Loucy (cell line): ENCODE results near the gene UBE2L3.

ENCODE experiments used
- H2AFZ ChIP-seq: fragments of 200-600 bp; sonication (generic); 2 replicates; pipeline ENCODE4 v1.6.0; 2016; ENCODE audit warnings: antibody characterized with exemption, mild to moderate bottlenecking, low read length, moderate library complexity
- H3F3A ChIP-seq: fragments of 200-600 bp; 2 replicates; pipeline ENCODE4 v1.6.0; 2016; ENCODE audit warnings: antibody characterized with exemption, low read depth, mild to moderate bottlenecking
- H3K27me3 ChIP-seq: fragments of 200-600 bp; sonication (generic); 2 replicates; pipeline ENCODE4 v1.6.1; 2014; ENCODE audit warnings: low read length, mild to moderate bottlenecking; ENCODE audit not compliant: insufficient read depth, poor library complexity, severe bottlenecking
- H3K36me3 ChIP-seq: fragments of 200-600 bp; sonication (generic); 2 replicates; pipeline ENCODE4 v1.6.1; 2016; ENCODE audit warnings: low read length; ENCODE audit not compliant: insufficient read depth
- H3K4me1 ChIP-seq: fragments of 200-600 bp; sonication (generic); 2 replicates; pipeline ENCODE4 v1.5.1; 2014; ENCODE audit warnings: low read length, mild to moderate bottlenecking; ENCODE audit not compliant: insufficient read depth, poor library complexity, severe bottlenecking
- H3K4me2 ChIP-seq: fragments of 200-600 bp; sonication (generic); 2 replicates; pipeline ENCODE4 v1.6.0; 2014; ENCODE audit warnings: antibody characterized with exemption, low read length, low read depth, mild to moderate bottlenecking; ENCODE audit not compliant: poor library complexity, severe bottlenecking
- H3K4me3 ChIP-seq: fragments of 200-600 bp; sonication (generic); 2 replicates; pipeline ENCODE4 v1.5.1; 2014; ENCODE audit warnings: low read length, mild to moderate bottlenecking, mixed read lengths; ENCODE audit not compliant: poor library complexity, severe bottlenecking
- H3K79me2 ChIP-seq: fragments of 200-600 bp; sonication (generic); 2 replicates; pipeline ENCODE4 v1.6.1; 2014; ENCODE audit warnings: low read length; ENCODE audit not compliant: insufficient read depth
- H3K9ac ChIP-seq: fragments of 200-600 bp; sonication (generic); 2 replicates; pipeline ENCODE4 v1.6.0; 2014; ENCODE audit warnings: mild to moderate bottlenecking, low read depth, low read length, moderate library complexity; ENCODE audit not compliant: poor library complexity, severe bottlenecking
- H3K9me2 ChIP-seq: fragments of 200-600 bp; sonication (generic); replicated peaks from 2 replicates; pipeline ENCODE4 v1.6.1; 2016; ENCODE audit warnings: low read depth, low read length, mixed read lengths
- H3K9me3 ChIP-seq: fragments of 200-600 bp; sonication (generic); 2 replicates; pipeline ENCODE4 v1.6.1; 2014; ENCODE audit warnings: mild to moderate bottlenecking, antibody characterized with exemption, low read length, low read depth; ENCODE audit not compliant: insufficient read depth
- H4K20me1 ChIP-seq: fragments of 200-600 bp; sonication (generic); 2 replicates; pipeline ENCODE4 v1.6.0; 2014; ENCODE audit warnings: antibody characterized with exemption, low read length, mild to moderate bottlenecking; ENCODE audit not compliant: insufficient read depth, poor library complexity, severe bottlenecking
- CTCF ChIP-seq: fragments of 200-600 bp; sonication (generic); conservative IDR thresholded peaks from 2 replicates; pipeline ENCODE4 v1.5.1; 2014; ENCODE audit warnings: mild to moderate bottlenecking, antibody characterized with exemption, low read length
- EZH2phosphoT487 ChIP-seq: fragments of 200-600 bp; IDR thresholded peaks from 2 replicates; pipeline ENCODE4 v1.6.1; 2018; ENCODE audit warnings: antibody characterized with exemption, mild to moderate bottlenecking, moderate library complexity, borderline replicate concordance

The UBE2L3 gene

GRCh38 chr22:21598302-21598701 lies 30.8 kb downstream of the UBE2L3 start:
- Histone ChIP-seq H2AFZ (no peak overlapping the region), H3K4me1 (no peaks in the 10 kb centered on the region), H3K4me2 (no peak overlapping the region), H3K9me2 (no peaks in the 10 kb centered on the region), H4K20me1 (peaks cover 81% of the 10 kb centered on the region), H3K79me2 (peaks cover 98% of the 10 kb centered on the region), H3K9me3 (no peaks in the 10 kb centered on the region), H3K4me3 (no peak overlapping the region), H3K36me3 (peaks cover 63% of the 10 kb centered on the region; the same call in 1 of the 2 replicates), H3F3A (no peaks in the 10 kb centered on the region), H3K9ac (no peak overlapping the region), H3K27me3 (no peaks in the 10 kb centered on the region)
- TF ChIP-seq CTCF: no peak
- no peak for TF ChIP-seq EZH2phosphoT487

GRCh38 chr22:21599053-21599893 lies 31.8 kb downstream of the UBE2L3 start:
- H3K36me3 ChIP-seq: peaks cover 54% of the 10 kb centered on the region; the same call in 1 of the 2 replicates
- H3K9ac ChIP-seq: no peak overlapping the region

GRCh38 chr22:21602579-21602978 lies 35.1 kb downstream of the UBE2L3 start:
- Histone ChIP-seq H3K9ac (no peak overlapping the region), H4K20me1 (peaks cover 75% of the 10 kb centered on the region), H3K36me3 (peaks cover 28% of the 10 kb centered on the region; the same call in 1 of the 2 replicates), H3K4me2 (no peak overlapping the region), H3K9me3 (no peaks in the 10 kb centered on the region), H2AFZ (no peak overlapping the region), H3K79me2 (peaks cover 96% of the 10 kb centered on the region), H3K9me2 (no peaks in the 10 kb centered on the region), H3F3A (no peaks in the 10 kb centered on the region), H3K27me3 (no peaks in the 10 kb centered on the region), H3K4me1 (no peaks in the 10 kb centered on the region), H3K4me3 (no peak overlapping the region)
- TF ChIP-seq EZH2phosphoT487 (no peak), CTCF (no peak)

More at GRCh38 chr22:21599053-21599893, 31.8 kb downstream of the UBE2L3 start:
- TF ChIP-seq CTCF (no peak), EZH2phosphoT487 (no peak)
- H2AFZ ChIP-seq: no peak overlapping the region
- H3K9me2 ChIP-seq: no peaks in the 10 kb centered on the region
- H3K4me1 ChIP-seq: no peaks in the 10 kb centered on the region
- no peak overlapping the region for H3K4me2 ChIP-seq
- peaks cover 96% of the 10 kb centered on the region for H3K79me2 ChIP-seq
- H3K9me3 ChIP-seq: no peaks in the 10 kb centered on the region
- no peaks in the 10 kb centered on the region for H3F3A ChIP-seq
- H3K4me3 ChIP-seq: no peak overlapping the region
- H3K27me3 ChIP-seq: no peaks in the 10 kb centered on the region
- peaks cover 78% of the 10 kb centered on the region for H4K20me1 ChIP-seq
